Panc1 (cell line): ENCODE results near the gene KRTAP4-1. TPM values are rescaled to one million over a fixed set of nuclear protein-coding genes. Genes with fewer than 3 reads are reported as not detected.

ENCODE experiments used
- ATAC-seq: fragments of 200-7000 bp; cut with Tn5 transposase; 2 replicates; pipeline ENCODE4 v1.9.1; 2020; ENCODE audit warnings: mild to moderate bottlenecking, moderate library complexity
- BruUV-seq: library from RNA; stranded (reverse); fragments of 400-500 nt; replicated peaks from 2 replicates; lab custom pipeline; 2021; lab: Mats Ljungman, UMichigan
- CTCF ChIA-PET: fragments of 300-600 bp; sonication (Branson Sonifier 250); formaldehyde crosslinking; loops from one replicate; lab custom pipeline; 2022; ENCODE audit warnings: antibody characterized with exemption; lab: Charles Lee
- POLR2A ChIA-PET: fragments of 300-600 bp; sonication (Branson Sonifier 250); formaldehyde crosslinking; loops from one replicate; lab custom pipeline; 2022; ENCODE audit warnings: antibody characterized with exemption; lab: Charles Lee
- DNase-seq: peaks from one replicate; pipeline ENCODE4 v3.0.0-alpha.2; 2010; ENCODE audit warnings: low read depth, low spot score
- H3K27ac ChIP-seq: 2 replicates; pipeline ENCODE4 v1.5.1; 2011; ENCODE audit warnings: mild to moderate bottlenecking, low read length, inconsistent platforms
- H3K27me3 ChIP-seq: fragments of 200-500 bp; sonication (Bioruptor generic); 2 replicates; pipeline ENCODE4 v1.6.0; 2014; ENCODE audit warnings: low read length, inconsistent platforms; ENCODE audit not compliant: control insufficient read depth, insufficient read depth
- H3K36me3 ChIP-seq: fragments of 200-500 bp; sonication (Bioruptor generic); 2 replicates; pipeline ENCODE4 v1.5.1; 2014; ENCODE audit warnings: inconsistent platforms, mild to moderate bottlenecking, low read length, moderate library complexity; ENCODE audit not compliant: control insufficient read depth, insufficient read depth
- H3K4me1 ChIP-seq: 2 replicates; pipeline ENCODE4 v1.5.1; 2011; ENCODE audit warnings: inconsistent platforms, mild to moderate bottlenecking, low read length, moderate library complexity; ENCODE audit not compliant: control insufficient read depth, insufficient read depth
- H3K4me3 ChIP-seq, 2 experiments: 2 replicates each; pipeline ENCODE4 v1.5.1; 2011 to 2012; ENCODE audit warnings: low read depth in 2 of 2, low read length in 2 of 2, mild to moderate bottlenecking in 2 of 2, inconsistent platforms in 1 of 2, moderate library complexity in 1 of 2
- H3K9me3 ChIP-seq: fragments of 200-500 bp; sonication (Bioruptor generic); 2 replicates; pipeline ENCODE4 v1.5.1; 2014; ENCODE audit warnings: low read depth, mild to moderate bottlenecking, inconsistent platforms, low read length, moderate library complexity; ENCODE audit not compliant: control insufficient read depth, insufficient read depth
- CTCF ChIP-seq: fragments of 450-650 bp; IDR thresholded peaks from 2 replicates; pipeline ENCODE4 v1.5.1; 2017; ENCODE audit warnings: mild to moderate bottlenecking
- POLR2AphosphoS5 ChIP-seq: IDR thresholded peaks from 2 replicates; pipeline ENCODE4 v1.6.1; 2012; ENCODE audit warnings: mild to moderate bottlenecking, low read depth, low read length, moderate library complexity
- REST ChIP-seq, 2 experiments: IDR thresholded peaks; 2 replicates each; pipeline ENCODE4 v1.6.1; 2011 to 2012; ENCODE audit warnings: low read depth in 2 of 2, control low read depth in 1 of 2, low read length in 1 of 2, mild to moderate bottlenecking in 1 of 2, moderate library complexity in 1 of 2; ENCODE audit not compliant: insufficient read depth in 1 of 2
- SIN3A ChIP-seq: IDR thresholded peaks from 2 replicates; pipeline ENCODE4 v1.6.1; 2012; ENCODE audit warnings: low read depth, mild to moderate bottlenecking, low read length, moderate library complexity, borderline replicate concordance; ENCODE audit not compliant: insufficient read depth
- TCF7L2 ChIP-seq: IDR thresholded peaks from 2 replicates; pipeline ENCODE4 v1.6.1; 2011; ENCODE audit warnings: mild to moderate bottlenecking, low read depth, low read length, inconsistent platforms
- in situ Hi-C: cut with HindIII; loops from 2 replicates; pipeline ENCODE4 v1.10.0; 2016; ENCODE audit warnings: low sequenced_read_pairs, low pct_unique_long_range_greater_than_20kb
- intact Hi-C: fragments of 100-400 bp; cut with micrococcal nuclease; formaldehyde crosslinking; loops from one replicate; pipeline ENCODE4 v1.10.0; 2022; ENCODE audit not compliant: unreplicated experiment
- total RNA-seq: library from RNA; stranded (reverse); gene quantifications from one replicate; pipeline ENCODE4 v1.2.1, GENCODE V29; 2021; ENCODE audit not compliant: unreplicated experiment

Gene KRTAP4-1
- total RNA-seq, 1 experiment from 2014 or later = not detected

GRCh38 chr17:41151525-41151924 lies 33.2 kb downstream of the KRTAP4-1 start:
- no peak overlapping the region for H3K4me3 ChIP-seq
- H3K4me1 ChIP-seq = no peaks in the 10 kb centered on the region
- no TSS peak for BruUV-seq
- ChIA-PET CTCF (no interaction called here), POLR2A (no interaction called here)
- no peaks in the 10 kb centered on the region for H3K36me3 ChIP-seq
- H3K27me3 ChIP-seq = no peaks in the 10 kb centered on the region
- DNase-seq = no peak
- H3K9me3 ChIP-seq = no peaks in the 10 kb centered on the region
- no peak for ATAC-seq
- TF ChIP-seq TCF7L2 = no peak
- TF ChIP-seq POLR2AphosphoS5 = no peak
- no peak for TF ChIP-seq SIN3A
- TF ChIP-seq REST (IDR thresholded peaks at IDR 0.05; ENCODE audit: insufficient read depth in 1 of 2, low read depth in 2 of 2, low read length in 1 of 2) = no peak
- no peak for TF ChIP-seq CTCF
- intact Hi-C loops (no loop called here), in situ Hi-C loops (no loop called here)
- H3K27ac ChIP-seq = no peak overlapping the region

- ATAC-seq (no peak), DNase-seq (no peak)
- POLR2A ChIA-PET = no interaction called here
- CTCF ChIA-PET = no interaction called here
- intact Hi-C loops = no loop called here
- in situ Hi-C loops = no loop called here
- TF ChIP-seq SIN3A (no peak), TCF7L2 (no peak), CTCF (no peak), REST (IDR thresholded peaks at IDR 0.05; ENCODE audit: insufficient read depth in 1 of 2, low read depth in 2 of 2, low read length in 1 of 2) (no peak), POLR2AphosphoS5 (no peak)
- Histone ChIP-seq H3K36me3 (no peaks in the 10 kb centered on the region), H3K27ac (no peak overlapping the region), H3K4me3 (no peak overlapping the region), H3K27me3 (no peaks in the 10 kb centered on the region), H3K4me1 (no peaks in the 10 kb centered on the region), H3K9me3 (no peaks in the 10 kb centered on the region)
- no TSS peak for BruUV-seq
These were observed 34.7 kb downstream of the KRTAP4-1 start for GRCh38 chr17:41150026-41150425.
